ENCODE data around the gene AQP6. TPM values are rescaled to one million over a fixed set of nuclear protein-coding genes. Genes with fewer than 3 reads are reported as not detected.

The AQP6 gene
- total RNA-seq, 1 experiment from 2014 or later, result 0.31 TPM

DNA sequence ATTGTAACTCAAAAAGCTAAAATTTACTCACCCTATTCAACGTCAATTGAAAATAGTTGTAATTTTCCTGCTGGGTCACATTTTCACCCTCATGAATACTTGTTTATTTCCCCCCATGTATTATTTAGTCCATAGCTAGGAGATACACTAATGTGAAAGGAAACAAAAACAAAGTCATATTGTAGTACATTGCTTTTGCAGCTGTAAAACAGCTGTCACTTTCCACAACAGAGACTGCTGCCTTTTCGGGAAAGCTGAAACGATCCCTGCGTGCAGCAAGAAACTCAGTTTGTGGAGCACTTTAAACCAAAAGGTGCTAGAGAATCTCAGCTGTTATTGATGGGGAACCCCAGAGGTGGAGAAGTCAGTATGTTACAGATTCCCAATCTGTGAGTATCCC lies 48.3 kb downstream of the AQP6 start:
- DNase-seq (ENCODE audit: low read depth, low spot score), result no peak

DNA sequence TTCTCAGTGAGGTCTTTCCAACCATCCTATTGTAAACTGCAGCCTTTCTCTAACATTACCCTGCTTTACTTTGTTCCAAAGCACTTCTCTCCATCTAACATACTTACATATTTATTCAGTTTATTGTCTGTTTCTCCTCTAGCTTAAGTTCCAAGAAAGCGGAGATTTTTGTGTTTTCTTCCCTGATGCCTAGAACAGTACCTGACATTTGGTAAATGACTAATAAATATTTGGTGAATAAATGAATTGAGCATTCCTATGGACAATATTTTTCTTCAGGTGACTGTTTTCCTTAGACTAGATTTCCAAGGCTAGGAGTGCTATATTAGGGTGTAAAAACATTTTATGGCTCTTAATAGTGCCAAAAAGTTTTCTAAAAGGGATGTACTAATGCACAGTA lies 50.2 kb downstream of the AQP6 start:
- no TSS peak for BruUV-seq (replicated peaks)
- Histone ChIP-seq H3K27me3 (ENCODE audit: control insufficient read depth, insufficient read depth, low read length) (no peaks in the 10 kb centered on the region), H3K4me3 (ENCODE audit: low read depth in 2 of 2, low read length in 2 of 2) (no peak overlapping the region), H3K4me1 (ENCODE audit: control insufficient read depth, insufficient read depth, low read length) (peaks cover 39% of the 10 kb centered on the region), H3K27ac (ENCODE audit: low read length) (peak overlapping the region; percentile 9; the same call in 1 of the 2 replicates), H3K9me3 (ENCODE audit: control insufficient read depth, insufficient read depth, low read depth, low read length) (no peaks in the 10 kb centered on the region), H3K36me3 (ENCODE audit: control insufficient read depth, insufficient read depth, low read length) (no peaks in the 10 kb centered on the region)
- in situ Hi-C loops (cut with HindIII; ENCODE audit: low pct_unique_long_range_greater_than_20kb, low sequenced_read_pairs) (no loop called here), intact Hi-C loops (cut with micrococcal nuclease; ENCODE audit: unreplicated experiment) (no loop called here)
- CTCF ChIA-PET, result no interaction called here
- ATAC-seq, result no peak
- DNase-seq (ENCODE audit: low read depth, low spot score), result no peak
- no peak for TF ChIP-seq POLR2AphosphoS5 (IDR thresholded peaks at IDR 0.05; ENCODE audit: low read depth, low read length)
- TF ChIP-seq, protein P1, sequence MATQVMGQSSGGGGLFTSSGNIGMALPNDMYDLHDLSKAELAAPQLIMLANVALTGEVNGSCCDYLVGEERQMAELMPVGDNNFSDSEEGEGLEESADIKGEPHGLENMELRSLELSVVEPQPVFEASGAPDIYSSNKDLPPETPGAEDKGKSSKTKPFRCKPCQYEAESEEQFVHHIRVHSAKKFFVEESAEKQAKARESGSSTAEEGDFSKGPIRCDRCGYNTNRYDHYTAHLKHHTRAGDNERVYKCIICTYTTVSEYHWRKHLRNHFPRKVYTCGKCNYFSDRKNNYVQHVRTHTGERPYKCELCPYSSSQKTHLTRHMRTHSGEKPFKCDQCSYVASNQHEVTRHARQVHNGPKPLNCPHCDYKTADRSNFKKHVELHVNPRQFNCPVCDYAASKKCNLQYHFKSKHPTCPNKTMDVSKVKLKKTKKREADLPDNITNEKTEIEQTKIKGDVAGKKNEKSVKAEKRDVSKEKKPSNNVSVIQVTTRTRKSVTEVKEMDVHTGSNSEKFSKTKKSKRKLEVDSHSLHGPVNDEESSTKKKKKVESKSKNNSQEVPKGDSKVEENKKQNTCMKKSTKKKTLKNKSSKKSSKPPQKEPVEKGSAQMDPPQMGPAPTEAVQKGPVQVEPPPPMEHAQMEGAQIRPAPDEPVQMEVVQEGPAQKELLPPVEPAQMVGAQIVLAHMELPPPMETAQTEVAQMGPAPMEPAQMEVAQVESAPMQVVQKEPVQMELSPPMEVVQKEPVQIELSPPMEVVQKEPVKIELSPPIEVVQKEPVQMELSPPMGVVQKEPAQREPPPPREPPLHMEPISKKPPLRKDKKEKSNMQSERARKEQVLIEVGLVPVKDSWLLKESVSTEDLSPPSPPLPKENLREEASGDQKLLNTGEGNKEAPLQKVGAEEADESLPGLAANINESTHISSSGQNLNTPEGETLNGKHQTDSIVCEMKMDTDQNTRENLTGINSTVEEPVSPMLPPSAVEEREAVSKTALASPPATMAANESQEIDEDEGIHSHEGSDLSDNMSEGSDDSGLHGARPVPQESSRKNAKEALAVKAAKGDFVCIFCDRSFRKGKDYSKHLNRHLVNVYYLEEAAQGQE (IDR thresholded peaks at IDR 0.05; ENCODE audit: insufficient read depth in 1 of 2, low read depth in 2 of 2, low read length in 1 of 2), result no peak
- no peak for TF ChIP-seq TCF7L2 (IDR thresholded peaks at IDR 0.05; ENCODE audit: low read depth, low read length)
- TF ChIP-seq SIN3A (IDR thresholded peaks at IDR 0.05; ENCODE audit: borderline replicate concordance, insufficient read depth, low read depth, low read length), result no peak
- TF ChIP-seq, protein P2, sequence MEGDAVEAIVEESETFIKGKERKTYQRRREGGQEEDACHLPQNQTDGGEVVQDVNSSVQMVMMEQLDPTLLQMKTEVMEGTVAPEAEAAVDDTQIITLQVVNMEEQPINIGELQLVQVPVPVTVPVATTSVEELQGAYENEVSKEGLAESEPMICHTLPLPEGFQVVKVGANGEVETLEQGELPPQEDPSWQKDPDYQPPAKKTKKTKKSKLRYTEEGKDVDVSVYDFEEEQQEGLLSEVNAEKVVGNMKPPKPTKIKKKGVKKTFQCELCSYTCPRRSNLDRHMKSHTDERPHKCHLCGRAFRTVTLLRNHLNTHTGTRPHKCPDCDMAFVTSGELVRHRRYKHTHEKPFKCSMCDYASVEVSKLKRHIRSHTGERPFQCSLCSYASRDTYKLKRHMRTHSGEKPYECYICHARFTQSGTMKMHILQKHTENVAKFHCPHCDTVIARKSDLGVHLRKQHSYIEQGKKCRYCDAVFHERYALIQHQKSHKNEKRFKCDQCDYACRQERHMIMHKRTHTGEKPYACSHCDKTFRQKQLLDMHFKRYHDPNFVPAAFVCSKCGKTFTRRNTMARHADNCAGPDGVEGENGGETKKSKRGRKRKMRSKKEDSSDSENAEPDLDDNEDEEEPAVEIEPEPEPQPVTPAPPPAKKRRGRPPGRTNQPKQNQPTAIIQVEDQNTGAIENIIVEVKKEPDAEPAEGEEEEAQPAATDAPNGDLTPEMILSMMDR (IDR thresholded peaks at IDR 0.05), result no peak
- POLR2A ChIA-PET, result interaction anchor here (0.6 kb wide), 1 partner anchor 62 kb away, joined by 4 read pairs; no protein-coding TSS in a partner anchor

More for the DNA sequence above, 48.3 kb downstream of the AQP6 start:
- H3K9me3 ChIP-seq (ENCODE audit: control insufficient read depth, insufficient read depth, low read depth, low read length), result no peaks in the 10 kb centered on the region
- H3K27me3 ChIP-seq (ENCODE audit: control insufficient read depth, insufficient read depth, low read length), result no peaks in the 10 kb centered on the region
- TF ChIP-seq, protein P1 (IDR thresholded peaks at IDR 0.05; ENCODE audit: insufficient read depth in 1 of 2, low read depth in 2 of 2, low read length in 1 of 2), result no peak
- TF ChIP-seq POLR2AphosphoS5 (IDR thresholded peaks at IDR 0.05; ENCODE audit: low read depth, low read length) (no peak), SIN3A (IDR thresholded peaks at IDR 0.05; ENCODE audit: borderline replicate concordance, insufficient read depth, low read depth, low read length) (no peak), TCF7L2 (IDR thresholded peaks at IDR 0.05; ENCODE audit: low read depth, low read length) (no peak)
- TF ChIP-seq, protein P2 (IDR thresholded peaks at IDR 0.05), result no peak
- H3K4me1 ChIP-seq (ENCODE audit: control insufficient read depth, insufficient read depth, low read length), result peaks cover 38% of the 10 kb centered on the region
- in situ Hi-C loops (cut with HindIII; ENCODE audit: low pct_unique_long_range_greater_than_20kb, low sequenced_read_pairs), result no loop called here
- H3K36me3 ChIP-seq (ENCODE audit: control insufficient read depth, insufficient read depth, low read length), result 0 out of 2 replicates have a peak, but pooled peaks cover 4% of the 10 kb centered on the region
- BruUV-seq (replicated peaks), result no TSS peak
- H3K4me3 ChIP-seq (ENCODE audit: low read depth in 2 of 2, low read length in 2 of 2), result no peak overlapping the region
- H3K27ac ChIP-seq (ENCODE audit: low read length), result peak overlapping the region; percentile 31; the same call in 1 of the 2 replicates
- no peak for ATAC-seq
- CTCF ChIA-PET, result interaction anchor here (1.7 kb wide), 1 partner anchor 18 kb away, joined by 3 read pairs; no protein-coding TSS in a partner anchor
- intact Hi-C loops (cut with micrococcal nuclease; ENCODE audit: unreplicated experiment), result no loop called here
- POLR2A ChIA-PET, result no interaction called here

Measured in Panc1 (cell line).